ENCODE measurements around the gene WSCD1. TPM values are rescaled to one million over a fixed set of nuclear protein-coding genes. Genes with fewer than 3 reads are reported as not detected.

The WSCD1 gene
- total and polyA plus RNA-seq, 12 donors, result 2.1 to 17.9 (median 8.7) TPM

- DNase-seq, result no peak
- WGBS, 4 donors, result 54 to 64% (median 59%) methylated on average over 6 of the region's 6 CpGs
- intact Hi-C loops (cut with DNase I), result no loop called here
Observed at GRCh38 chr17:6153375-6153774, 83.2 kb downstream of the WSCD1 start.

GRCh38 chr17:6157716-6158115, 87.5 kb downstream of the WSCD1 start:
- Histone ChIP-seq H3K36me3 (replicated peaks in 1 of 2) (no peaks in the 10 kb centered on the region), H3K4me1 (replicated peaks in 1 of 2) (no peaks in the 10 kb centered on the region), H3K4me3 (no peak overlapping the region), H3K27ac (no peak overlapping the region), H3K9me3 (replicated peaks in 1 of 3) (no peaks in the 10 kb centered on the region), H3K27me3 (no peaks in the 10 kb centered on the region)
- no peak for DNase-seq
- TF ChIP-seq POLR2A (IDR thresholded peaks at IDR 0.05) (no peak), CTCF (IDR thresholded peaks at IDR 0.05) (no peak)
- intact Hi-C loops (cut with DNase I), result no loop called here
- 61 to 96% (median 85%) methylated on average over 4 of the region's 4 CpGs for WGBS, 4 donors

More at GRCh38 chr17:6153375-6153774, 83.2 kb downstream of the WSCD1 start:
- no peak overlapping the region for H3K4me3 ChIP-seq
- H3K9me3 ChIP-seq (replicated peaks in 1 of 3), result no peaks in the 10 kb centered on the region
- no peaks in the 10 kb centered on the region for H3K27me3 ChIP-seq
- no peak overlapping the region for H3K27ac ChIP-seq
- H3K4me1 ChIP-seq (replicated peaks in 1 of 2), result no peaks in the 10 kb centered on the region
- no peaks in the 10 kb centered on the region for H3K36me3 ChIP-seq (replicated peaks in 1 of 2)
- no peak for TF ChIP-seq POLR2A (IDR thresholded peaks at IDR 0.05)
- no peak for TF ChIP-seq CTCF (IDR thresholded peaks at IDR 0.05)

GRCh38 chr17:6159541-6160231, 89.5 kb downstream of the WSCD1 start:
- DNase-seq, result peak in 1 of 7 donors; percentile 43

GRCh38 chr17:6160232-6160555, 90.0 kb downstream of the WSCD1 start:
- 64 to 70% (median 67%) methylated on average over 5 to 8 of the region's 8 CpGs for WGBS, 4 donors
- Histone ChIP-seq H3K36me3 (replicated peaks in 1 of 2) (no peaks in the 10 kb centered on the region), H3K4me1 (replicated peaks in 1 of 2) (no peaks in the 10 kb centered on the region), H3K4me3 (no peak overlapping the region), H3K27ac (no peak overlapping the region), H3K9me3 (replicated peaks in 1 of 3) (no peaks in the 10 kb centered on the region), H3K27me3 (no peaks in the 10 kb centered on the region)
- no peak for TF ChIP-seq POLR2A (IDR thresholded peaks at IDR 0.05)
- no peak for TF ChIP-seq CTCF (IDR thresholded peaks at IDR 0.05)
- intact Hi-C loops (cut with DNase I), result no loop called here
- peak in 1 of 7 donors; percentile 55 for DNase-seq

More at GRCh38 chr17:6159541-6160231, 89.5 kb downstream of the WSCD1 start:
- Histone ChIP-seq H3K27ac (no peak overlapping the region), H3K4me1 (replicated peaks in 1 of 2) (no peaks in the 10 kb centered on the region), H3K36me3 (replicated peaks in 1 of 2) (no peaks in the 10 kb centered on the region), H3K4me3 (no peak overlapping the region), H3K9me3 (replicated peaks in 1 of 3) (no peaks in the 10 kb centered on the region), H3K27me3 (no peaks in the 10 kb centered on the region)
- WGBS, 4 donors, result 63 to 70% (median 68%) methylated on average over 14 to 15 of the region's 15 CpGs
- intact Hi-C loops (cut with DNase I), result no loop called here
- TF ChIP-seq CTCF (IDR thresholded peaks at IDR 0.05) (no peak), POLR2A (IDR thresholded peaks at IDR 0.05) (no peak)

Data from adrenal gland (tissue), 12 donors.